Thoracic aorta (tissue), 2 donors: ENCODE measurements around the gene ATF6B. TPM values are rescaled to one million over a fixed set of nuclear protein-coding genes. Genes with fewer than 3 reads are reported as not detected.
A peak's percentile ranks its signal among the peaks of the same experiment; 100 is the strongest.

Experiments used
- ATAC-seq: fragments of 150-250 bp; one replicate; pipeline ENCODE4 v1.8.0; 2017; ENCODE audit warnings: low read depth; ENCODE audit not compliant: insufficient number of reproducible peaks, low FRiP score
- DNase-seq: peaks from one replicate; pipeline ENCODE4 v3.0.0-alpha.2; 2020; ENCODE audit warnings: low spot score
- H3K27ac ChIP-seq, 2 donors: fragments of 200-600 bp; sonication (generic); 1 replicate in 1 of 2; 2 replicates in 1 of 2; pipeline ENCODE4 v1.5.1; 2016; ENCODE audit warnings: mild to moderate bottlenecking in 2 of 2, moderate library complexity in 2 of 2
- H3K27me3 ChIP-seq: fragments of 200-600 bp; sonication (generic); replicated peaks from 2 replicates; pipeline ENCODE4 v1.6.0; 2016; ENCODE audit warnings: mild to moderate bottlenecking; ENCODE audit not compliant: insufficient read depth
- H3K36me3 ChIP-seq: fragments of 200-600 bp; sonication (generic); one replicate; pipeline ENCODE4 v1.5.1; 2016
- H3K4me1 ChIP-seq, 2 donors: fragments of 200-600 bp; sonication (generic); 1 replicate in 1 of 2; 2 replicates in 1 of 2; pipeline versions ENCODE4 v1.5.1 to v1.6.0; 2016; ENCODE audit warnings: low read depth in 2 of 2, mild to moderate bottlenecking in 1 of 2; ENCODE audit not compliant: control insufficient read depth in 1 of 2
- H3K4me3 ChIP-seq: fragments of 200-600 bp; sonication (generic); 2 replicates; pipeline ENCODE4 v1.5.1; 2016; ENCODE audit warnings: mild to moderate bottlenecking
- H3K9me3 ChIP-seq: fragments of 200-600 bp; sonication (generic); 2 replicates; pipeline ENCODE4 v1.5.1; 2016
- total RNA-seq, 2 donors: library from RNA; depleted of rRNA; stranded (reverse); fragments of >200 nt; gene quantifications; one replicate each; pipeline versions ENCODE4 v1.1.0 to v1.2.3, GENCODE V29; 2016
- TF ChIP-seq, protein P1 (sequence below): fragments of 200-600 bp; sonication (generic); IDR thresholded peaks from one replicate; pipeline ENCODE4 v1.5.1; 2019; ENCODE audit warnings: antibody characterized with exemption

ATF6B gene
- total RNA-seq, 2 donors from 2014 or later = 38.2 to 60.9 TPM

DNA sequence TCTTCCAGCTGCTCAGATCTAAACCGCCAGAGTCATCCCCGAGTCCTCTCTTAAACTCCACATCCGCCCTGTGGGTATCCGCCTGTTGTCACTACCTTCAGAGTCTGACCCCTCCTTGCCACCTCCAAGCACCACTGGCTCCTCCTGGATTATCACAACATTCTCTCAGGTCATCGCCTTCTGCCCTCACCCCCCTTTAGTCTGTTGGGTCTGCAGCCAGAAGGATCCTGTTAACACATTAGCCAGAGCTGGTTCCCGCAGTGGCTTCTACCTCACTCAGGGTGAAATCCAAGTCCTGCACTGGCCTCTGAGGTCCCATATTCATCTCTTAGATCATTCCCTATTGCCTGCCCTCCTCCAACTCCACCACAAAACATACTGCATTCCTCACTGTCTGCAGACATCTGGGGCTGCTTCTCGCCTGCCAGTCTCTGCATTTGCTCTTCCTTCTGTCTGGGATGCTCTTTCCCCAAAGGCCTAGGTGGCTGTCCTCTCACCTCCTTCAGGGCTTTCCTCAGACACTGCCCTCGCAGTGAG lies 53.0 kb downstream of the ATF6B start:
- peaks cover 9 to 18% of the 10 kb centered on the region in 2 donors for H3K4me1 ChIP-seq
- H3K27me3 ChIP-seq = no peaks in the 10 kb centered on the region
- H3K4me3 ChIP-seq = no peak overlapping the region
- TF ChIP-seq, protein P1, sequence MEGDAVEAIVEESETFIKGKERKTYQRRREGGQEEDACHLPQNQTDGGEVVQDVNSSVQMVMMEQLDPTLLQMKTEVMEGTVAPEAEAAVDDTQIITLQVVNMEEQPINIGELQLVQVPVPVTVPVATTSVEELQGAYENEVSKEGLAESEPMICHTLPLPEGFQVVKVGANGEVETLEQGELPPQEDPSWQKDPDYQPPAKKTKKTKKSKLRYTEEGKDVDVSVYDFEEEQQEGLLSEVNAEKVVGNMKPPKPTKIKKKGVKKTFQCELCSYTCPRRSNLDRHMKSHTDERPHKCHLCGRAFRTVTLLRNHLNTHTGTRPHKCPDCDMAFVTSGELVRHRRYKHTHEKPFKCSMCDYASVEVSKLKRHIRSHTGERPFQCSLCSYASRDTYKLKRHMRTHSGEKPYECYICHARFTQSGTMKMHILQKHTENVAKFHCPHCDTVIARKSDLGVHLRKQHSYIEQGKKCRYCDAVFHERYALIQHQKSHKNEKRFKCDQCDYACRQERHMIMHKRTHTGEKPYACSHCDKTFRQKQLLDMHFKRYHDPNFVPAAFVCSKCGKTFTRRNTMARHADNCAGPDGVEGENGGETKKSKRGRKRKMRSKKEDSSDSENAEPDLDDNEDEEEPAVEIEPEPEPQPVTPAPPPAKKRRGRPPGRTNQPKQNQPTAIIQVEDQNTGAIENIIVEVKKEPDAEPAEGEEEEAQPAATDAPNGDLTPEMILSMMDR = no peak
- DNase-seq (no peak), ATAC-seq (no peak)
- no peak overlapping the region for H3K27ac ChIP-seq
- no peaks in the 10 kb centered on the region for H3K9me3 ChIP-seq
- peaks cover 11% of the 10 kb centered on the region for H3K36me3 ChIP-seq

DNA sequence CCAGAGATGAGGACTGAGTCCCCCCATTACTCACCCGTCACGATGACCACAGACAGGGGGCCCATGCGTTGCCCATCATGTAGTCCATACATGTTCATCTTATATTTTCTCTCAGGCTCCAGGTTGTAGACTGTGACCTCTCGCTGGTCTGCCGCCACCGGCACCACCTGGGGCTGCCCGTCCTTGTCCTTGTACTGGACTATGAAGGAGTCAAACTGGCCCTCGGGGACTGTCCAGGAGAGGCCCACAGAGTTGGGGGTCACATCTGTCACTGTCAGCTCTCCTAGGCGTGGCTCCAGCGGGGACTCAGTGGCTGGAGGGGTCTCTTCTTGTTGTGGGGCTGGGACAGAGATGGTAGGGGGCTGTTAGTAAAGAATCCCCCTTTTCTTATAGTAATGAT lies 54.4 kb downstream of the ATF6B start:
- DNase-seq = no peak
- Histone ChIP-seq H3K36me3 (peaks cover 18% of the 10 kb centered on the region), H3K27me3 (no peaks in the 10 kb centered on the region), H3K9me3 (no peaks in the 10 kb centered on the region), H3K27ac (no peak overlapping the region), H3K4me3 (no peak overlapping the region), H3K4me1 (peaks cover 9 to 18% of the 10 kb centered on the region in 2 donors)
- TF ChIP-seq, protein P1 = no peak
- ATAC-seq = no peak

DNA sequence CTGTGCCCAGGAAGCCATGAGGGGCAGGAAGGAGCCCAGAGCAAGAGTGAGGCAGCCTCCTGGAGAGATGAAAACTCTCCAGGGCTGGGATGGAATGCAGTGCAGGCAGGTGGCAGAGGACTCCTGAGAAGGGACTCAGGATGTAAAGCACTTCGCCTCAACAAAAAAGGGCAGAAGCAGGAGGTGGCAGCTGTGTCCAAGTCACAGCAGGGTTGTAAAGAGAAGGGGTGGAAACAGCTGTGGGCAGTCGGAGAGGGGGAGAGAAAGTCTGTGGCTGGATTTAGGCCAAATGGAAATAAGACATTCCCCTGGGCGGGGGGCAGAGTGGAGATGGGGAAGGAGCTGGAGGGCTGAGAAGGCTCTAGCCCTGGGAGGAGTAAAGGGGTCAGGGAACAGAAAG lies 54.9 kb downstream of the ATF6B start:
- H3K36me3 ChIP-seq = peaks cover 18% of the 10 kb centered on the region
- H3K27ac ChIP-seq = no peak overlapping the region
- no peaks in the 10 kb centered on the region for H3K27me3 ChIP-seq
- H3K9me3 ChIP-seq = no peaks in the 10 kb centered on the region
- no peak overlapping the region for H3K4me3 ChIP-seq
- TF ChIP-seq, protein P1 = no peak
- no peak for DNase-seq
- H3K4me1 ChIP-seq = peaks cover 9 to 18% of the 10 kb centered on the region in 2 donors
- no peak for ATAC-seq

DNA sequence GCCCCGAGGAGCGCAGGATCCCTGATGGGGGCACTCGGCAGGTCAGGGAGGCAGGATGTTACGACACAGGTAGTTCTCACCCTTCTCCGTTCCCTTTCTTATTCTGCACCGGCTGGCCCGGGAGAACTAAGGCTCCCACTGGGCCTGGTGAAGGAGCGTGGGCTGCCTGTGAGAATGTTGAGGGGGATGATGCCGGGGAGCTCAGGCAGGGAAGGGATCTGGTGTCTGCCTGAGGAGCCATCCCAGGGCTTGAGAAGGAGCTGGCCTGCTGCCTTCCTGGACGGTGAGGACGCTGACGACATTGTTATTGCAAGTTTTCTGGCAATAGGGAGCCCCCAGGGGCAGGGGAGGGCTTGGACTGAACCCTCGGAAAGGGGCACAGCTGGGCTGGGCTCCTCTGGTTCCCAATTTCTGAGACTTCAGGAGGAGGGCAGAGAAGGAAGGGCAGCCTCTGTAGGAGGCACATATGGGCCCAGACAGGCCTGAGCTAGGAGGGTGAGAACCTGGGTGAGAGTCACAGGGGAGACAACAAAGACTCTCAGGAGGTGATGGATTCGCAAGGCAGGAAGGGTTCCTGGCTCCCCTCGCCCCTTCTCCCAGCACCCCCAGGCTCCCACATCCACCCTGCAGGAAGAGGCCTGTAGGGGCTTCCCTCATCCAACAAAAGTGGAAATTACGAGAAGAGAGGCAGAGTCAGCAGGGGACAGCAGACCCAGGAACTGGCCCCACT lies 57.1 kb downstream of the ATF6B start:
- Histone ChIP-seq H3K4me1 (peaks cover 9 to 18% of the 10 kb centered on the region in 2 donors), H3K36me3 (peaks cover 15% of the 10 kb centered on the region), H3K9me3 (no peaks in the 10 kb centered on the region), H3K27ac (peak overlapping the region; percentile 37 to 71), H3K27me3 (no peaks in the 10 kb centered on the region), H3K4me3 (no peak overlapping the region)
- DNase-seq (no peak), ATAC-seq (peak; percentile 31)
- TF ChIP-seq, protein P1 = no peak

DNA sequence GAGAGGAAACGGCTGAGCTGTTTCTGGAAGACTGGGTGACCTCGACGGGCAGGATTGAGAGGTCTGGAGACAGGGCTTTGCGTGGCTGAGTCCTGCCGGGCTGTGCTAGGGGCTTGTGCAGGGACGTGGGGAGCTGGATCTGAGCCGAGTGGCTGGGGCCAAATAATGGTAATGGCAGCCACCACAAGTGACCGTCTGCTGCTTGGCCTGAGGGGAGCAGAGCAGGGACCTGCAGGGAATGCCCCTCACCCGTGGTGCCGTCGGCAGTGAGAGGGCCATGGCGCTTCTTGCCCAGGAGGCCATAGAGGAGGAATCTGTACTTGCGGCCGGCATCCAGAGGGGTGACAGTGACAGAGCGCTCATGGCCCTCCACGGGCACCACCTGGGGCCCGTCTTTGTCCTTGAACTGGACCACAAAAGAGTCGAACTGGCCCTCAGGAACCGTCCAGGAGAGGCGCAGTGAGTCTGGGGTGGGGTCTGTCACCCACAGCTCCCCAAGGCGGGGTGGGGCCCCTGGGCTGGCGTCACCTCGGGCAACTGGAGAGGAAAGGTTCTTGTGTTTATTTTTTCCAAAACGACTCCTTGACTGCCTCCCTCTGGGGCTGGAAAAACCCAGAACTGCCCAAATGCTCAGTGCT lies 58.0 kb downstream of the ATF6B start:
- H3K4me1 ChIP-seq = peaks cover 9 to 18% of the 10 kb centered on the region in 2 donors
- H3K4me3 ChIP-seq = no peak overlapping the region
- no peaks in the 10 kb centered on the region for H3K9me3 ChIP-seq
- H3K27me3 ChIP-seq = no peaks in the 10 kb centered on the region
- peak overlapping the region; percentile 37 to 71 for H3K27ac ChIP-seq
- DNase-seq = no peak
- peaks cover 15% of the 10 kb centered on the region for H3K36me3 ChIP-seq
- no peak for ATAC-seq
- TF ChIP-seq, protein P1 = no peak
